Esophagus squamous epithelium (tissue), 5 donors: ENCODE results near the gene TC2N. TPM values are rescaled to one million over a fixed set of nuclear protein-coding genes. Genes with fewer than 3 reads are reported as not detected.
A peak's percentile ranks its signal among the peaks of the same experiment; 100 is the strongest.

Source experiments
- DNase-seq: peaks from one replicate; lab custom pipeline; 2025; lab: John Stamatoyannopoulos, UW
- H3K27ac ChIP-seq, 4 donors: fragments of 200-600 bp; sonication (generic); one replicate each; pipeline ENCODE4 v1.5.1; 2016 to 2019; ENCODE audit warnings: mild to moderate bottlenecking in 1 of 4
- H3K27me3 ChIP-seq, 4 donors: fragments of 200-600 bp; sonication (generic); 1 replicate in 3 of 4; 2 replicates in 1 of 4; pipeline versions ENCODE4 v1.5.1 to v1.6.0; 2017 to 2021; ENCODE audit warnings: antibody characterized with exemption in 1 of 4
- H3K36me3 ChIP-seq, 3 donors: fragments of 200-600 bp; sonication (generic); one replicate each; pipeline ENCODE4 v1.5.1; 2016 to 2019
- H3K4me1 ChIP-seq, 3 donors: fragments of 200-600 bp; sonication (generic); one replicate each; pipeline ENCODE4 v1.5.1; 2017 to 2019
- H3K4me3 ChIP-seq, 4 donors: fragments of 200-600 bp; sonication (generic); 1 replicate in 3 of 4; 2 replicates in 1 of 4; pipeline ENCODE4 v1.5.1; 2016 to 2019; ENCODE audit warnings: mild to moderate bottlenecking in 2 of 4, moderate library complexity in 1 of 4
- H3K9me3 ChIP-seq, 3 donors: fragments of 200-600 bp; sonication (generic); one replicate each; pipeline ENCODE4 v1.5.1; 2016 to 2019
- CTCF ChIP-seq, 6 experiments: fragments of 450-650 bp in 4 of 6; fragments of 200-600 bp in 2 of 6; sonication (generic) in 2 of 6; IDR thresholded peaks; one replicate each; pipeline ENCODE4 v1.5.1; 2016 to 2019; ENCODE audit warnings: antibody characterized with exemption in 6 of 6, mild to moderate bottlenecking in 4 of 6, moderate library complexity in 4 of 6
- POLR2A ChIP-seq, 4 donors: fragments of 450-650 bp; IDR thresholded peaks; one replicate each; pipeline ENCODE4 v1.6.1; 2017; ENCODE audit warnings: antibody characterized with exemption in 4 of 4, mild to moderate bottlenecking in 4 of 4, moderate library complexity in 3 of 4
- WGBS, 2 donors: methylation state at CpG; one replicate each; pipeline ENCODE4 v1.1.5; 2018; 5-methylcytosine and 5-hydroxymethylcytosine counted together
- intact Hi-C: fragments of 100-400 bp; cut with DNase I; formaldehyde crosslinking; loops from one replicate; pipeline ENCODE4 v1.15.0; 2022
- total RNA-seq, 4 donors: library from RNA; depleted of rRNA; stranded (reverse); fragments of >200 nt; gene quantifications; one replicate each; pipeline ENCODE4 v1.1.0, GENCODE V29; 2016
- donor health status: DM: yes; HTN: yes; CAD: no.

TC2N gene
- total RNA-seq, 4 donors from 2014 or later: 32.4 to 48.9 (median 44.7) TPM

GRCh38 chr14:91904956-91905645 is 37.8 kb upstream of the TC2N start:
- no peak overlapping the region for H3K27ac ChIP-seq
- H3K4me1 ChIP-seq: peaks cover 0 to 5% (median 0%) of the 10 kb centered on the region in 3 donors
- TF ChIP-seq POLR2A (IDR thresholded peaks at IDR 0.05): no peak
- no peak for DNase-seq
- H3K27me3 ChIP-seq: peaks cover 0 to 5% (median 0%) of the 10 kb centered on the region in 4 donors
- intact Hi-C loops: loop anchor here (10.0 kb wide), 1 partner anchor 250 kb away; no protein-coding TSS in a partner anchor
- 73 to 83% methylated on average over 6 to 8 of the region's 9 CpGs for WGBS, 2 donors
- H3K4me3 ChIP-seq: no peak overlapping the region
- no peaks in the 10 kb centered on the region for H3K9me3 ChIP-seq
- no peaks in the 10 kb centered on the region for H3K36me3 ChIP-seq

- Histone ChIP-seq H3K27me3 (peaks cover 0 to 5% (median 0%) of the 10 kb centered on the region in 4 donors), H3K4me1 (peaks cover 0 to 10% (median 0%) of the 10 kb centered on the region in 3 donors)
- DNase-seq: no peak
These were observed 37.1 kb upstream of the TC2N start for GRCh38 chr14:91904483-91904882.

GRCh38 chr14:91903070-91903469 is 35.7 kb upstream of the TC2N start:
- H3K4me1 ChIP-seq: peaks cover 0 to 22% (median 3%) of the 10 kb centered on the region in 3 donors
- DNase-seq: no peak
- no peaks in the 10 kb centered on the region for H3K9me3 ChIP-seq
- no peak for TF ChIP-seq POLR2A (IDR thresholded peaks at IDR 0.05)
- no peak for TF ChIP-seq CTCF (IDR thresholded peaks at IDR 0.05)
- H3K4me3 ChIP-seq: no peak overlapping the region
- H3K27ac ChIP-seq: peak overlapping the region in 3 of 4 donors; percentile 11 to 44 (median 34)
- no peaks in the 10 kb centered on the region for H3K36me3 ChIP-seq
- 41 to 66% methylated on average over 2 of the region's 2 CpGs for WGBS, 2 donors
- intact Hi-C loops: loop anchor here (10.0 kb wide), 1 partner anchor 248 kb away; no protein-coding TSS in a partner anchor
- peaks cover 0 to 5% (median 0%) of the 10 kb centered on the region in 4 donors for H3K27me3 ChIP-seq

More at GRCh38 chr14:91904483-91904882, 37.1 kb upstream of the TC2N start:
- H3K9me3 ChIP-seq: no peaks in the 10 kb centered on the region
- intact Hi-C loops: loop anchor here (10.0 kb wide), 1 partner anchor 250 kb away; no protein-coding TSS in a partner anchor
- no peak overlapping the region for H3K27ac ChIP-seq
- TF ChIP-seq CTCF (IDR thresholded peaks at IDR 0.05): no peak
- TF ChIP-seq POLR2A (IDR thresholded peaks at IDR 0.05): no peak
- 75 to 85% methylated on average over 7 to 8 of the region's 8 CpGs for WGBS, 2 donors
- H3K4me3 ChIP-seq: no peak overlapping the region
- H3K36me3 ChIP-seq: no peaks in the 10 kb centered on the region

GRCh38 chr14:91902336-91902735 is 35.0 kb upstream of the TC2N start:
- no peak overlapping the region for H3K4me3 ChIP-seq
- peak overlapping the region in 2 of 4 donors; percentile 34 to 44 for H3K27ac ChIP-seq
- H3K27me3 ChIP-seq: peaks cover 0 to 5% (median 0%) of the 10 kb centered on the region in 4 donors
- H3K4me1 ChIP-seq: peaks cover 0 to 29% (median 6%) of the 10 kb centered on the region in 3 donors
- intact Hi-C loops: loop anchor here (10.0 kb wide), 1 partner anchor 248 kb away; no protein-coding TSS in a partner anchor
- no peaks in the 10 kb centered on the region for H3K36me3 ChIP-seq
- H3K9me3 ChIP-seq: no peaks in the 10 kb centered on the region
- 76% methylated on average over 3 of the region's 3 CpGs for WGBS, 2 donors
- no peak for DNase-seq
- no peak for TF ChIP-seq CTCF (IDR thresholded peaks at IDR 0.05)
- no peak for TF ChIP-seq POLR2A (IDR thresholded peaks at IDR 0.05)

- TF ChIP-seq POLR2A (IDR thresholded peaks at IDR 0.05): no peak
- no peak overlapping the region for H3K4me3 ChIP-seq
- H3K27ac ChIP-seq: peak overlapping the region in 2 of 4 donors; percentile 7 to 73
- no peaks in the 10 kb centered on the region for H3K36me3 ChIP-seq
- H3K4me1 ChIP-seq: peaks cover 4 to 36% (median 6%) of the 10 kb centered on the region in 3 donors
- WGBS, 2 donors: 80 to 81% methylated on average over 7 to 9 of the region's 9 CpGs
- peaks cover 0 to 9% (median 0%) of the 10 kb centered on the region in 4 donors for H3K27me3 ChIP-seq
- DNase-seq: no peak
- no peaks in the 10 kb centered on the region for H3K9me3 ChIP-seq
- intact Hi-C loops: loop anchor here (10.0 kb wide), 1 partner anchor 247 kb away; no protein-coding TSS in a partner anchor
These were observed 34.3 kb upstream of the TC2N start for GRCh38 chr14:91901449-91902226.
